Epithelial cell of esophagus (primary cell): ENCODE results near the gene DOCK4.
A peak's percentile ranks its signal among the peaks of the same experiment; 100 is the strongest.
"Not testable (repeated sequence)": the region's sequence is repeated elsewhere in the genome, so short reads cannot be mapped to it uniquely, and the experiment has no call there.

Source experiments
- DNase-seq: peaks from one replicate; pipeline ENCODE4 v3.0.0; 2010; ENCODE audit warnings: low read depth
- H3K4me3 ChIP-seq: 2 replicates; pipeline ENCODE4 v1.5.1; 2011; ENCODE audit warnings: mild to moderate bottlenecking, low read length, control low read depth
- TF ChIP-seq, protein P1 (sequence below): IDR thresholded peaks from 2 replicates; pipeline ENCODE4 v1.5.1; 2011; ENCODE audit warnings: low read depth, mild to moderate bottlenecking, low read length, control low read depth, inconsistent platforms; ENCODE audit not compliant: insufficient read depth; ENCODE audit errors: missing control alignments

The DOCK4 gene

GRCh38 chr7:111910656-111911055 lies 295.5 kb downstream of the DOCK4 start:
- no peak for DNase-seq
- TF ChIP-seq, protein P1, sequence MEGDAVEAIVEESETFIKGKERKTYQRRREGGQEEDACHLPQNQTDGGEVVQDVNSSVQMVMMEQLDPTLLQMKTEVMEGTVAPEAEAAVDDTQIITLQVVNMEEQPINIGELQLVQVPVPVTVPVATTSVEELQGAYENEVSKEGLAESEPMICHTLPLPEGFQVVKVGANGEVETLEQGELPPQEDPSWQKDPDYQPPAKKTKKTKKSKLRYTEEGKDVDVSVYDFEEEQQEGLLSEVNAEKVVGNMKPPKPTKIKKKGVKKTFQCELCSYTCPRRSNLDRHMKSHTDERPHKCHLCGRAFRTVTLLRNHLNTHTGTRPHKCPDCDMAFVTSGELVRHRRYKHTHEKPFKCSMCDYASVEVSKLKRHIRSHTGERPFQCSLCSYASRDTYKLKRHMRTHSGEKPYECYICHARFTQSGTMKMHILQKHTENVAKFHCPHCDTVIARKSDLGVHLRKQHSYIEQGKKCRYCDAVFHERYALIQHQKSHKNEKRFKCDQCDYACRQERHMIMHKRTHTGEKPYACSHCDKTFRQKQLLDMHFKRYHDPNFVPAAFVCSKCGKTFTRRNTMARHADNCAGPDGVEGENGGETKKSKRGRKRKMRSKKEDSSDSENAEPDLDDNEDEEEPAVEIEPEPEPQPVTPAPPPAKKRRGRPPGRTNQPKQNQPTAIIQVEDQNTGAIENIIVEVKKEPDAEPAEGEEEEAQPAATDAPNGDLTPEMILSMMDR = no peak
- H3K4me3 ChIP-seq = no peak overlapping the region

DNA sequence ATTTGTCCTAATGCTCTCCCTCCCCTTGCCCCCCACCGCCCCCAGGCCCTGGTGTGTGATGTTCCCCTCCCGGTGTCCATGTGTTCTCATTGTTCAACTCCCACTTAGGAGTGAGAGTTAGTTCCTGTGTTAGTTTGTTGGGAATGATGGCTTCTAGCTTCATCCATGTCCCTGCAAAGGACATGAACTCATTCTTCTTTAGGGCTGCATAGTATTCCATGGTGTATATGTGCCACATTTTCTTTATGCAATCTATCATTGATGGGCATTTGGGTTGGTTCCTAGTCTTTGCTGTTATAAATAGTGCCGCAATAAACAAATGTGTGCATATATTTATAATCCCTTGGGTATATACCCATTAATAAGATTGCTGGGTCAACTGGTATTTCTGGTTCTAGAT lies 297.5 kb downstream of the DOCK4 start:
- DNase-seq, H3K4me3 ChIP-seq: not testable (repeated sequence)

- H3K4me3 ChIP-seq = no peak overlapping the region
- DNase-seq = peak; percentile 83
- TF ChIP-seq, protein P1 = no peak
Observed at GRCh38 chr7:111903797-111904196, 302.4 kb downstream of the DOCK4 start.

GRCh38 chr7:111903016-111903415 lies 303.2 kb downstream of the DOCK4 start:
- no peak for DNase-seq
- H3K4me3 ChIP-seq = no peak overlapping the region
- TF ChIP-seq, protein P1 = no peak

DNA sequence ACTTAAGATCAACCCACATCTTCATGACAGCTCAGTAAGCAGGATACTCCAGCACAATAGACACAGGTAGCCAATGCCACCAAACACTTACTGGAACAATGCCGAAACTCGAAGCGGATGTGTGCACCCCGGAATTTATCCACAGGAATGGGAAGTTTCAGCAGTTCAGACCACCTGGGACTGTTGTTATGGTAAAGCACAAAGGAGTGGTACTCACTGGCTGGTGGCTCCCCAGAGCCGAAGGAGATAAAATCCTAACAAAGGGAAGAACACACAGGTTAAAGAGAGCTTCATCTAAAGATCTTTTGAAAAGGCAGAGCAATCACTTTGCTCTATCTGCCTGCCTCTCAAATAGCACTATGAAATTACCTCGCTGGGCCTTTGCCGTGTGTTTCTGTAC lies 305.9 kb downstream of the DOCK4 start:
- TF ChIP-seq, protein P1 = no peak
- DNase-seq = no peak
- no peak overlapping the region for H3K4me3 ChIP-seq

DNA sequence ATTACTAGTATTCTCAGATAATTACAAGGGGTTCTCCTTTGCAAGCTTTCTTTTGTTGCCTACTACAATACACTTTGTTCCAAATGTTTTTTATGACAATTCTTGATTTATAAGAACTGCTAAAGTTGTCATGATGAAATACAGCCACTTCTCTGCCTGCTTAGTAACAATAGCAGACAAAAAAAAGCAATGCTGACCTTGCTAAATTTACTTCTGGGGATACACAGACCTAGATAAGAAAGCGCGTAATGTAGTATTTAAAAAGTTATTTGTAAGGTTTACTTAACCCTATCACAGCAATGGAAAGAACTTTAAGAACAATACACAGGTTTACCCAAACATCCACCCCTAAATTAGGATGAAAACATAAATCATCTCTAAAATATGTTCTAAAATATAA lies 311.1 kb downstream of the DOCK4 start:
- no peak for DNase-seq
- TF ChIP-seq, protein P1 = no peak
- H3K4me3 ChIP-seq = no peak overlapping the region

DNA sequence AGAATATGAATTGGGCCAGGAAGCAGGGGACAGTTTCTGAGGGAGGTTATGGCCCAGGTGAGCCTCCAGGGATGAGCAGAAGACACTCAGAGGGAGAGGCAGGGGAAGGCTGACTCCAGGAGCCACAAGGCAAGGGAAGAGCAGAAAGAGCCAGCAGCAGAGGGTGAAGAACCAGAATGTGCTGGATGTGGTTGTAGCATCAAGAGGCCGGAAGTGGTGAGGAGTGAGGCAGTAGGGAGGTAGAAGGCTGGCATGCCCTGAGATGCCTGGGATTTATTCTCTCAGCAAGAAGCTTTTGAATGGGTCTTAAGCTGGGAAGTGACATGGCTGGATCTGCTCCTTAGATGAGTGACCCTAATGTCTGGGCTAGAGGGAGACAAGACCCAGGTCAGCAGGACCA lies 311.7 kb downstream of the DOCK4 start:
- no peak overlapping the region for H3K4me3 ChIP-seq
- TF ChIP-seq, protein P1 = no peak
- DNase-seq = no peak

DNA sequence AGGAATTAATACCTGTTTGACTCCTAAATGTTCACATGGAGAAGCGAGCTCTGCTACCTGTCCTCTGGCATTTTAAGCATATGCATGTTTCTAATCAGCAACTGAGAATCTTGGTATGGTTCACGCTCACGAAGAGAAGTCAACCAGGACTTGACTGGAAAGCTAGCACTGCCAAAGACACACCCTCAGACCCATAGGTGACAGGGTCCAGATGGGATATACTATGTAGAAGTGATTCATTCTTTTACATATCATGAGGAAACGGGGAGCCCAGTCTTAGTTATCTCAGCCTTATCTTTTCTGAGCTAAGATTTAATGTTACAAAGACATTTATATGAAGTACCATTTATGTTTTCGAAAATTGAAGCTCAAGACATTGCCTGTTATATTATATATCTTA lies 313.0 kb downstream of the DOCK4 start:
- H3K4me3 ChIP-seq = no peak overlapping the region
- no peak for DNase-seq

More for the DNA sequence above, 313.0 kb downstream of the DOCK4 start:
- TF ChIP-seq, protein P1 = no peak
